Body of pancreas (tissue), 4 donors: ENCODE data around the gene KCTD12.

ENCODE experiments used
- CTCF ChIP-seq, 7 experiments: fragments of 450-650 bp in 4 of 7; fragments of 200-600 bp in 3 of 7; sonication (generic) in 3 of 7; IDR thresholded peaks; one replicate each; pipeline ENCODE4 v1.5.1; 2016 to 2019; ENCODE audit warnings: antibody characterized with exemption in 7 of 7
- POLR2A ChIP-seq, 3 donors: fragments of 450-650 bp; IDR thresholded peaks; one replicate each; pipeline ENCODE4 v1.6.1; 2016; ENCODE audit warnings: antibody characterized with exemption in 3 of 3, mild to moderate bottlenecking in 2 of 3

- no peak for TF ChIP-seq CTCF (IDR thresholded peaks at IDR 0.05)
- TF ChIP-seq POLR2A (IDR thresholded peaks at IDR 0.05), result no peak
These were observed 24.3 kb downstream of the KCTD12 start for GRCh38 chr13:76861859-76862258.
